GM21717 (cell line): ENCODE measurements around the gene USE1.

Experiments used
- ATAC-seq: cut with Tn5 transposase; IDR thresholded peaks from one replicate; pipeline ENCODE4 v1.9.1; 2021; ENCODE audit warnings: mild to moderate bottlenecking, moderate library complexity; ENCODE audit not compliant: unreplicated experiment

Gene USE1

DNA sequence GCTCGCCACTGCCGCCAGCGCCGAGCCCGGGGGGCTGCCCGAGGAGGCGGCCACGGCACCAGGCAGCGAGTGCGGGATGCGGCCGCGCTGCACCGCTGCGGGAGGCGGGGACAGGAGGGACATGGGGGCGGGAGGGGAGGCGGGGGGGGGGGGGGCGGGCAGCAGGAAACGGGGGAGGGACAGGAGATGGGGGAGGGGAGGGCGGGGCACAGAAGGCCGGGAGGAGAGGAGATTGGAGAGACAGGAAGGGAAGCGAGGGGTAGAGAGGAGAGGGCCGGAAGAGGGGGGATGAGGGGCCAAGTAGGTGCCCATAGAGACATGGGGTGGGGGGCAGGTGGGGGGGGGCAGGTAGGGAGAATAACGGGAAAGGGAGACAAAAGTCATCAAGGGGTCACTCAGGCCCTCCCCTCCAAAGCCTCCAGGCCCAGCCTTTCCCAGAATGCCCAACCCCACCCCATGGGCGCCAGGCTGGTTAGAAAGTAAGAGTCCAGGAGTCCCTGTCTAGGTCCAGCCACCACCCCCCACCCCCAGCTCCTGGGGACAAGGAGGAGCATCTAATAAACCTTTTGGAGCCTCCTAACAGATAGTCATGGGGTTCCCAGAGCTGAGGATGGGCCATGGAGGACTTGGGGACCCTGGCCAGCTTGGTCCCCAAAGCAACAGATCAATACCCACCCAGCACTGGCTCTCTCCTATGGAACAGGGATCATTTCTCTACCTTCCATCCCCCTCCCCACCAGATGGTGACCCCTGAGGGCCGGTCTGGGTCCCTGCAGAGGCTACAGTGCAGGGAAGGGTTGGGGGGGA lies 21.0 kb downstream of the USE1 start:
- no peak for ATAC-seq

DNA sequence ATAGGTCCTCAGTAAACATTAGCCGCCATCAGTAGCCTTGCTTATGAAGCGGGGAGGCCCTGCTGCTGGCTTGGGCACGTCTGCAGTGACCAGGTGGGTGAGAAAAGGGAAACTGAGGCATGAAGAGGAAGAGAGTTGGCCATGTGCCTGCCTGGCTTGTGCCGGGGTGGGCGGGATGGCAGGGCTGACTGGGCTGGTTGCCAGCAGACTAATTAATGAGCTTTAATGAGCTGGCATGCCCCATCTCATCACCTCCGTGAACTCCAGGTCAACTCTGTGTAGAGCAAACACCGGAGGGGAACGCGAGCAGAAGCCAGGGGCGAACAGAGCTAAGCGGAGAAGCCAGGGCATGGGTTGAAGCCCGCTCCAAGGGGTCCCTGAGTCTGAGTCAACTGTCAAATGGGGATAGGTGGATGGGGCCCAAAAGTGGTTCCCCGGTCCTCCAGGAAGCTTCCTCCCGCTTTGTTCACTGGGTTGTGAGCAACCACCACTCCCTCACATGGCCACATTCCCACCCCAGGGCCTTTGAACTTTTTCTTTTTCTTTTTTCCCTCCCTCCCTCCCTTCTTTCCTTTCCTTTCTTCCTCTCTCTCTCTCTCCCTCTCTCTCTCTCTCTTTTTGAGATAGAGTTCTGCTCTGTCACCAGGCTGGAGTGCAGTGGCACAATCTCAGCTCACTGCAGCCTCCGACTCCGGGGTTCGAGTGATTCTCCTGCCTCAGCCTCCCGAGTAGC lies 21.8 kb downstream of the USE1 start:
- ATAC-seq = no peak

DNA sequence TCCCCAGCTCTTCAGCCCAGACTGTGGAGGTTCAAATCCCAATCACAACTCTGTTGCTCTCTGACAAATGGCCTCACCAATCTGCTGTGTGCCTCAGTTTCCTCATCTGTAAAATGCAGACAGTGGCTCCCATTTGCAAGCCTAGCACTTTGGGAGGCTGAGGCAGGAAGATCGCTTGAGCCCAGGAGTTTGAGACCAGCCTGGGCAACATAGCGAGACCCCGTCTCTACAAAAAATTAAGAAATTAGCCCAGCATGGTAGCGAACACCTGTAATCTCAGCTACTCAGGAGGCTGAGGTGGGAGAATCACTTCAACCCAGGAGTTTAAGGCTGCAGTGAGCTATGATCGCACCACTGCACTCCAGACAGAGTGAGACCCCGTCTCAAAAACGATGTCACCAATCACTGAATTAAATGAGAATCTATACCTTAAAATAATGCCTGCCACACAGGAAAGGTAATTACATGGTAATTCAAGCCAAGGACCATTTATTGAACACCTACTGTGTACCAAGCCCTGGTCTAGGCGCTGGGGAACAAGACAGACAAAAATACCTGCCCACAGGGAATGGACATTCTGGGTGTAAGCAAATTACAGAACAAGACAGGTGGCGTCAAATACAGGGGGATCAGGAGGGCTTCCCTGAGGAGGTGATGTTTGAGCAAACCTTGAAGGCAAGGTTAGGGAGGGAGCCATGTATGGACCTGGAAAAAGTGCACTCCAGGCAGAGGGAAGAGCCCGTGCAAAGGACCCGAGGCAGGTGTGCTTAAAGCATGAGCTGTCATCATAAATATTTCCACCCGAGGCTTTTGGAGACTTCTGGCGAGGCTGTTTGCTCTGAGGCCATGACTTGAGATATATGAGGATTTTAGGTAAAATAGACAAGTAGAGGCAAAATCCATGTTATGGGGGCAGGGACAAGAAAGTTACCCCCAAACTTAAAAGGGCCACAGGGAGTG lies 22.9 kb downstream of the USE1 start:
- ATAC-seq = no peak

DNA sequence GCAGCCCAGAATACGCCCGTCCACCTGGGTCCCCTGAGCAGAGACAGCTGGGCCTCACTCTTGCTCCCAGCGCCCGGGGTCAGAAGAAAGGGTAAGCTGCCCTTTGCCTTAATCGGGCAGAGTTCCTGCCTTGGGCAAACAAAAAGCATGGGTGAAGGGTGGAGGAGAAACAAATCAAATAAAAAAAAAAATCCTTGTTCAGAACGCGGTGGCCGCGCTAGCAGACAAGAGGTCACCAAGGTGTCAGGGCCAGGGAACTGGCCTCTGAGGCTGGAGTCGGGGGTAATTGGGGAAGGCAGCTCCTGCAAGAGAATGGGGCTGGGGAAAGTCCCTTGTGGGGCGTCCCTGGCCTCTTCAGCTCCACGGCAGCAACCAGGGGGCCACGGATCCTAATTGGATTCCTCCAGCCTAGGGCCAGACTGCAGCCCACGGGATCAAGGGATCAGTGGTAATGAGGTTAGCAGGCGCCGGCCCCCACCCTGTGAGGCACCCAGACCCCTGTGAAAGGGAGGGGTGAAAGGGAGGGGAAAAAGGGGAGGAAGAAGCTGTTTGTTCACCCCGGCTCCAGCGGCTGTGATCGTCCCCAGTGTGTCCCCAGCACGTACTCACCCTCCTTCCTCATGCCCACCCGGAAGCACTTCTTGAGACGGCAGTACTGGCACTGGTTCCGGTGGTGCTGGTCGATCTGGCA lies 25.1 kb downstream of the USE1 start:
- ATAC-seq = no peak

DNA sequence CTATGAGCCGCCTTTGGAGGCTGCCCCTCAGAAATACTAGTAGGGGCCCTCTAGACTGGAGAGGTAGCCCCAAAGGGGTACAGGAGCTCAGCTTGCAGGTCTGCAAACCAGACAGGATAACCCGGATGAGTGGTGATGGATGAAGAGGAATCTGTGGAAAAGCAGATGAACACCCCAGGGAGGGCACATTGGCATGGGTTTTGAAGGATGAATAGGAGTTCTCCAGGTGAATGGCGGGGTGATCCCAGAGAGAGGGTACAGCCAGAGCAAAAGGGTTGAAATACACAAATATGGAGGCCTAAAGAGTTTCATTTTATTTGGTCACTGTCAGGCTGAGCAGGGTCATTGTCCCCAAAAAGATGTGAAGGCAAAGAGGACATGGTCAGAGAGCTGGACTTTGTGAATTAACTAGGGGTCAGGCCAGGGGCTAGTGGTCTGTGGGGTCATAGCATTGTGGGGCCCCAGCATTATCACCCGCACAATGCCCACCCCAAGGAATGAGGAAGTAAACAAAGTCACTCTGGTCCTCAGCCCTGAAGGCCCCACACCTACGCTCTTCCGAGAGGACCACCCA lies 25.8 kb downstream of the USE1 start:
- no peak for ATAC-seq

DNA sequence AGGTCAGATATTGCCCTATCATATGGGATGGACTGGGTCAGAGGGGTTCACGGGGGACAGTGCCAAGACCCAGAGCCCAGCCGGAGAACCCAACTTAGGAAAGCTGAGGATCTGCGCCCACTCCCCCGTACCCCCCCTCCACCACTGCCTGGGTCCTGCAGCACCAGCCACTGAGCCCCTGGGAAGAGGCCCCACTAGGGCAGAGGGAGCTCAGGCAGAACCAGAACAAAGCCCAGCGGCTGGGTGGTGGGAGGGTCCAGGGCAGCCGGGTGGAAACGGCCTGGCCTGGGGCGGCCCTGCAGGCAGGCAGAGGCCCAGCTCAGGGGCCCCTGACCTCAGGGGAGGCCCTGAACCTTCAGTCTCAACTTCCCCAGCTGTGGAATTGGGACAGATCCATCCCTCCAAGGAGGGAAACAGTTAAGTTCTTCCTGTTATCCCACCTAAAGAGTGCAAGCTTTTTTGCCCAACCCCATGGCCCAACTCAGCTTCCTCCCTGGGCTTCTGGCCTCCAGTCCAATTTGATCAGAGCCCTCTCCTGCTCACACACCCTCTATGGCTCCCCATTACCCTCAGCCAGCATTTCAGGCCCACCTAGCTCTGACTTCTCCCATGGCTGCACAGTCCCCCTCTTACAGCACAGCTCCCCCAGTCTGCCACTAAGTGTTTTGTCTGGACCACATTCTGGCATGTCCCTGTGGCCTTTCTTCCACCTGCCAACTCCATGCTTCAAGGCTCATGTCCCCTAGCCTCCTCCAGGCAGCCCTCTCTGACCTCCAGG lies 27.5 kb downstream of the USE1 start:
- ATAC-seq = no peak

DNA sequence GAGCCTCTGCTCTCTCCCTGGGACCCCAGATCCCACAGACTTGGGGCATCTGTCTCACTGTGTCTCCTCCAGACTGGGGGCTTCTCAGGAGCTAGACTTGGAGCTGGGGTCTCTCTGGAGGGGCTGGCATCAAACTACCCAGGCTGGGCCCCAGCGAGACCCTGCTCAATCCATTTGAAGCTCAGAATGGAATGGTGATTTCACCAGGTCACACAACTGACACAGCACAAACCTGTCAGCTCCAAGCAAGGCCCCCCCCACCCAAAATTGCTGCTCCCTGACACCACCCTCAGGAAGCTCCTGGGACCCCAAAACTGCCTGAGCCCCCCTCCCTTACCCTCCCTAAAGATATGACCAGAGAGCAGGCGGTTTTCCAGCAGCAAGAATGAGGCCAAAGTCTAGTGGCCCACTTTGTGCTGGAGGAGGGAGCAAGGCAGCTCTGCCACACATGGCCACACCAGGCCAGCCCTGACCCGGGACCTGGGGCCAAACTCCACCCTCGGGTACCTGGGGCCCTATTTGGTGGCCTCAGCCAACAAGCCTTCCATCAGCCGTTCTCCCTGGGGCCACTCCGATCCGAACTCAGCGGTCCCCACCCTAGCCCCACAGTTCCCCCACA lies 28.2 kb downstream of the USE1 start:
- ATAC-seq = no peak

DNA sequence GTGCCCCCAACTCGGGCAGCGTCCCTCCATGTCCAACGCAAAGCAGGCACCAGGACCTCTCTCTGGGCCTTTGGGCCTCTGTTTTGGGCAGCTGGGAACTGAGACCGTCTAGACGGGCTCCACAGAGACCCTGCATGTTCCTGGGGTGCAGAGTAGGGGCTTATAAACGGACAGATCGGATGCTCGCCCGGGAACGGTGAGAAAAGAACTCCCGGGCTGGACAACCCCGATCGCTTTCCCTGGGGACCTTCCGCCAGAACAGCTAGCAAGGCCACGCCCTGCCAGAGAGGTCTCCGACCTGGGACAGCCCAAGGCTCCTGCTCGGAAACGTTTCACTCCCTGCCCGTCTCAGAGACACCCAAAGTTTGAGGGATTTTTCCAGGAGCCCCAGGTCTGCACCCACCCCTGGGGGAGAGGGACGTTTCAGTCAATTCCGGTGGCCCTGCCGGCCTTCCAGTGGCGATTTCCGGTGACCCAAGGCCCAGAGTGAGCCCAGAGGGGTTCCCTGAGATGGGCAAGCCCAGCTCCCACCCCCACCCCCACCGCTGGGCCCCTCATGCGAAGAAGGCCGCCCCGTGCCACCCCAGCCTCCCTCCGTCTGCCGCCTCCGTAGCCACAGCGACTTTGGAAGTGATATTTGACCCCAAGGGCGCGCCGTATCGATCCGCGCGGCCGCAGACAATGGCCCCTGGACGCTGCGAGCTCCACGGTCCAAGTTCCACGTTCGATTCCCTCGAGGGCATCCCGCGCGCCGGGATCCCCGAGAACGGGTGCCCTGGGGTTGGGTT lies 28.9 kb downstream of the USE1 start:
- no peak for ATAC-seq

DNA sequence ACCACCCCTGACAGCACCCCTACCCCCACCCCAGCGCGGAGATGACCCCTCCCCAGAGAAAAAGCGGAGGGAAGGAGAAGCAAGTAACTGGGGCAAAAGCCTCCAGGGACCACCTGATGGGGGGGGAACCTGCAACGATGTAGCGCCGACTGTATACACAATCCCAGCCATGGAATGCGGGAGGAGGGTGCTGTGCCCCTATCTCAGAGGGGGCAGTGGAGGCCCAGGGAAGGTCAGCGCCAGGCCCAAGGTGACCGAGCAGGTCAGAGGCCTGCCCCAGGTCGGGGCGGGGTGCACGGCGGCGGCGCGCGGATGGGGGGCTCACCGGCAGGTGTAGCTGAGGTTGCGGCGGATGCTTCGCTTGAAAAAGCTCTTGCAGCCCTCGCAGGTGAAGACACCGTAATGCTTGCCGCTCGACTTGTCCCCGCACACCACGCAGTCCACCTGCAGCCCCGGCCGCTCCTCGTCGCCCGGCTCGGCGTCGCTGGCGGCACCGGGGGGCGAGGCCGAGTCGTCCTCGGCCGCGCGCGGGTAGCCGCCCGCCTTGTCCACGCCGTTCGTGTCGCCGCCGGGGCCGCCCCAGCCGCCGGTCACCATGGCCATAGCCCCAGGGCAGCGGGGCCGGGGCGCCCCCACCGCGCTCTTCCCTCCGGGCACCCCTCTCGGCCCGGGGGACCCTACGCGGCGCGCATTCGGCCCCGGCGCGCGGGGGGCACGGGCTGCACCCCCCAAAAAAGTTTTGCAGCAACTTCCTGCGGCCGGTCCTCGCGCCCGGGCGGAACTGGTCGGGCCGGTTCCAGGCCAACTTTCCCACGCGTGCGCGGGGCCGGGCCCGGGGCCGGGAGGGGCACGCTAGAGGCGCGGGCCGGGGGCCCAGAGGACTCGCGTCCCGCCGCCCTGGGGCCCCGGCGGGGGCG lies 29.7 kb downstream of the USE1 start:
- no peak for ATAC-seq

DNA sequence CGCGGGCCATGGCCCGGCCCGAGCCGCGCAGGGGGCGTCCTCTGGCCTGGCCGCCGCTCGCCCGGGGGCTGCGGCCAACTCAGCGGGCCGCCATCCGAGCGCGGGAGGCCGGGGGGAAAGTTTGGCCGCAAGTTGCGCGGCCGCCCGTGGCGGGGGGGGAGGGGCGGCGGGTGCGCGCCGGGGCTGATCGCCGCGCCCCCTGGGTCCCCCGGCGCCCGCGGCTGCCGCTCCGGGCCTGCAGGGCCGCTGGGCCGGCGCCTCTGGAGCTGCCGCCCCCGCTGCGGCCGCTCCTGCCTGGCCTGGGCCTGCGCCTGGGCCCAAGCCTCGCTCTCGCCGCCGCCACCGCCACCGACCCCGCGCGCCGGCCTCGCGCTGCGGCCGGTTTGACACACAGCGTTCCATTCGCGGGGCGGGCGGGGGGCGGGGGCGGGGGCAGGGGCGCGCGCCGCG lies 30.4 kb downstream of the USE1 start, which contains the start of gene NR2F6:
Gene NR2F6, minus strand, starts transcription at position 385 of the 450 bp plus-strand sequence. CDS start 699 bp downstream, outside the sequence.
- no peak for ATAC-seq

DNA sequence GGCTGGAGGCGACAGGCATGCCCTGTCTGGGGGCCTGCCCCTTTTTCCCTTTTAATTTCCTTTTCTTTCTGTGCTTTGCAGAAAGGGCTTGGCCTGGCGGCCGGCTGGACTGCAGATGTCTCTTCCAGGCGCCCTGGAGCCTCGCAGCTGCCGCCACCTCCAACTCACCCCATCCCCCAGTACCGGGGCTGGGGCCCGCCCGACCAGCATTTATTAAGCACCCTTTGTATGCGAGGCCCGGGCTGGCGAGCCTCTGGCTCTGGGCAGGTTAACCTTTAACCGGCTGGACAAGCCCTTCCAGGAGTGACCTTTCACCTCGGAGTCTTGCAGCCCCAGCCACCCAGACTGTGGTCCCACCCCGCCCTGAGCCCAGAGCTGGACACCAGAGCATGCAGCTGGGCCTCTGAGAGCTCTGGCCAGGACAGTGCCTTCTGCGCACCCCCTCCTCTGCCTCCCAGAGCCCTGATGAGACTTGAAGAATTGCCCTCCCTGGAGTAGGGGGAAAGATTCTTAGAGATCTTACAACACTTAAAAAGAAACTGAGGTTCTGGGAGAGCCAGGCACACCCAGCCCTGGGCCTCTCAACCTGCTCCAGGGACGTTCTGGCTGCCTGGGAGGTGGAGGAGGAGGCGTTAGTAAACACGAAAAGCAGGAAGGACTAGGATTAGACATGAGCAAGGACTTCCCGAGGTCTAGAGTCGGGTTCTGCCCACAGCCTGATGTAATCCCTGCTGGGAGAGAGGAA lies 31.7 kb downstream of the USE1 start:
- no peak for ATAC-seq

DNA sequence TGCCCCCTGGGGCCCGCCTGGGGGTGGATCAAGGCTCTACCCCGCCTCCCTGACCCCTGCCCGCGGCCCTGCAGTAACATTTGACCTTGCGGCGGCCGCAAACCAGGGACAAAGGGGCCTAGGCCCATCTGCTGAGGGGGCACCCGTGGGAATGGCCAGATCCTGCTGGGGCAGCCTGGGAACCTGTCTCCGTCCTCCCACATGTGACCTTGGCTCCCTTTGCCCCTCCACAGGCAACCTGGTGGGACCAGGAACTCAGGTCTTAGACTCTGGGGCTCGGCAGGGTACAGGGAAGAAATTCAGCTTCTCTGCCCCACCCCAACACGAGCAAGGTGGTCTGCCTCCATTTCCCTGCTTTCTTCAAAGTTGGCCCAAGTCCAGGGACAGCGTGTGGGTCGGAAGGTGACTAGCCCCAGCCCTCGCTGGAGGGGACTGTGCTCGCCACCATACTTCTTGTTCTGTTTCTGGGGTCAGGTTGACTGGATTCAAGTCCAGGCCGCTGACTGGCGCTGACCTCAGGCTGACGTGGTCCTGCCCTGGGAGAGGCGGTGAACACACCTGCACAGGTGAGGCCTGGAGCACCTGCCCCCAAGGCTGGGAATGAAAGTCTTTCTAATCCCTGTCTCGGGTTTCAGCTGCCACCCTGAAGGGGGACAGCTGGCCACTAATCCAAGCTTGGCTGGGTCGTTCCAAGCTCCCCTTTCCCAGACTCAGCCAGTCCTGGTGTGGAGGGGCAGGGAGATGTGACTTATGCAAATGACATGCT lies 33.0 kb downstream of the USE1 start:
- ATAC-seq = no peak

DNA sequence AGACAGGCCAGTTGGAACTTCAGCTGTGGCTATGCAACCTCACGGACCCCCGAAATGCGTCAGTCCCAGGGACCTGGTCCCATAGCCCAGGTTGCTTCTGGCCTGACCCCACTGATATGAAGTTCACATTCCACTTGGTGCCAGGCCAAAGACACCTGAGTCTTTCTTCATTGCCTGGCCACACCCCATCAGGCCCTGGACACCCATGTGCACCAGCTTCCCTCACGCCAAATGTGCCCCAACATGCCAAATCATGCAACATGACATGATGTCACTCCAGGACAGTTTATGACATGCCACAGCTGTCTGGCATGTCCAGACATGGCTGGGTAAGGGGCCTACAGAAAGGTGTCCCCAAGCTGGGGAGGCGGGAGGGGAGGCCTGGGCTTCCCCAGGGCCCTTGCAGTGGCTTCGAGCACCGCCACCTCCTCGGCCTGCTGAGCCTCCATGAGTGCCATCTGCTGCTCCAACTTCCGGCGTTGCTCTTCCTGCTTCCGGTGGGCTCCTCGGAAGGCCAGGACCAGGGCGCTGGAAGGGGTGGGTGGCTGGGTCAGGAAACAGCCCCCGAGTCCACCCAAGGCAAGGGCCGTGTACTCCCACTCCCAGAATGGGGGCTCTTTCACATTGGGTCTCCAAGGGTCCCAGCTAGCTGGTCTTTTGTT lies 34.9 kb downstream of the USE1 start:
- ATAC-seq = no peak

DNA sequence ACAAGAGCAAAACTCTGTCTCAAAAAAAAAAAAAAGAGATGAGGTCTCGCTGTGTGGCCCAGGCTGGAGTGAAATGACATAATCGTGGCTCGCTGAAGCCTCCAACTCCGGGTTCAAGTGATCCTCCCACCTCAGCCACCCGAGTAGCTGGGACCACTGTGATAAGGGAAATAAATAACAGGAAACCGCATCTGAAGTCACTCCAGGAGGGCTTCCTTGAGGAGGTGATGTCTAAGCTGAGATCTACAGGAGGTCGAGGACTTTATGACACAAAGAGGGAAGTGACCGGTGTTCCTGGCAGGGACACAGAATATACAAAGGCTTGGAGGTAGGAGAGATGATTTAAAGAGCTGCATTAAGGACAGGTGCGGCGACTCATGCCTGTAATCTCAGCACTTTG lies 39.5 kb downstream of the USE1 start:
- no peak for ATAC-seq

DNA sequence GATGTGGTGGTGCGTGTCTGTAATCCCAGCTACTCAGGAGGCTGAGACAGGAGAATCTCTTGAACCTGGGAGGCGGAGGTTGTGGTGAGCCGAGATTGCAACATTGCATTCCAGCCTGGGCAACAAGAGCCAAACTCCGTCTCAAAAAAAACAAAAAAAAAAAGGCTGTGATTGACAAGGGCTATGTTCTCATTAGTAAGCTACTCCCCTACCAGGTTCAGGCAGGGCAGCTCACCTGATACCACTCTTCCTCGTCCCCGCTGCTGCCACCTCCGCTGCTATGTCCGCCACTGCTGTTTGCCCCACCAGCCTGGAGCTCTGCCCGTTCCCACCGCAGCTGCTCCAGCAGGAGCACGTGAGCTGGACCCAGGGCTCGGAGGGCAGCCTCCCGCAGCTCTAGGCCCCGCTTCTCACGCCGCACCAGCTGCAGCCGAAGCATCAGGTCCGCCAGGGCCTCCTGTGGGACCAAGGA lies 40.0 kb downstream of the USE1 start:
- no peak for ATAC-seq
